DOHH2 (cell line): ENCODE data around the gene SMARCD1.

Experiments
- CTCF ChIP-seq: fragments of 200-600 bp; sonication (generic); IDR thresholded peaks from one replicate; pipeline ENCODE4 v1.5.1; 2014; ENCODE audit warnings: antibody characterized with exemption, mild to moderate bottlenecking, low read depth, low read length; ENCODE audit not compliant: poor library complexity, severe bottlenecking
- EZH2phosphoT487 ChIP-seq: fragments of 200-600 bp; sonication (generic); IDR thresholded peaks from 2 replicates; pipeline ENCODE4 v1.6.1; 2017; ENCODE audit warnings: borderline replicate concordance, mild to moderate bottlenecking, antibody characterized with exemption, low read length, moderate library complexity, mixed read lengths

- TF ChIP-seq CTCF (no peak), EZH2phosphoT487 (no peak)
These were observed 33.9 kb upstream of the SMARCD1 start for GRCh38 chr12:50051101-50051806.
